GM19099 (cell line): ENCODE measurements around the gene SLC37A3.

ENCODE experiments used
- POLR2A ChIP-seq: IDR thresholded peaks from 3 replicates; pipeline ENCODE4 v1.6.1; 2011; ENCODE audit warnings: low read depth; ENCODE audit not compliant: insufficient read length; ENCODE audit errors: extremely low read depth

The SLC37A3 gene

DNA sequence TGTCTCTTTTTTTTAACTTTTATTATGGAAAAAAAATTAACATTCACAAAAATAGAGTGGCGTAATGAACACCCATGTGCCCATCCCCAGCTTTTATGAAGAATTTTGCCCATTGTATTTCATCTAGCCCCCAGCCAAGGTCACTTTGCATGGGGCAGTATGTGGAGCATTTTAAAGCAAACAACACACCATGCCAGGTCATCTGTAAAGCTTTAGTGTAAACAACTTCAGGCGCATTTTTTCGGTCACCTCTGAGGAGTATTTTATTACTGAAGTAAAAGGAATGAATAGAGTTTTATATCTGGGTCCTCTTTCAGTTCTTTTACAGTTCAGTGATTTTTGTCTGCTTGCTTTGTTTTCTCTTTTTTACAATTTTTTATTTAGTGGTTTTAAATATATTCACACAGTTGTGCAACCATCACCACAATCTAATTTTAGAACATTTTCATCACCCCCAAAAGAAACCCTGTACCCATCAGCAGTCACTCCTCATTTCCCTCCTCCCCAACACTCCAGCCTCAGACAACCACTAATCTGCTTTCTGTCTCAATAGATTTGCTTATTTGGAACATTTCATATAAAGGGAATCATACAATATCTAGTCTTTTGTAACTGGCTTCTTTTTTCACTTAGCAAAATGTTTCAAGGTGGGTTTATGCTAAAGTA, 87.9 kb downstream of the SLC37A3 start:
- no peak for TF ChIP-seq POLR2A

DNA sequence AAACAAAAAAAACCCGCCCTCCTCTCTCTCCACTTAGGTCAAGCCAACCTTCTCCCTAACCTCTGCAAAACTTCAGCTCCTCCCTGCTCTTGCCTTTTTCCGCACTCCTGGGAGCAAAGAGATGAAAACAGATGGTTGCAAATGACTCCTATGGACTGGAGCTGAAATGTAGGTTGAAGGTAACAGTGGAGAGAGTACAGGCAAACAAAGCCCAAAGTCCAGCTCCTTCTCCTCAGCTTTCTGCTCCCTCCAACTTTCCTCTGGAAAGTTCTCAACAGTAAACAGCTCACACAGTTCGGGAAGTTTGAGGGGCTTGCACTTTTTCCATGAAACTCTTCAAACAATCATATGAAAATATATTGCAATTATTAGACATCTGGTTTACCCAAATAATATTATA, 90.3 kb downstream of the SLC37A3 start:
- no peak for TF ChIP-seq POLR2A

- no peak for TF ChIP-seq POLR2A
These were observed 94.0 kb downstream of the SLC37A3 start for GRCh38 chr7:140304191-140304799.

GRCh38 chr7:140300243-140301136, 97.8 kb downstream of the SLC37A3 start:
- TF ChIP-seq POLR2A, result no peak

DNA sequence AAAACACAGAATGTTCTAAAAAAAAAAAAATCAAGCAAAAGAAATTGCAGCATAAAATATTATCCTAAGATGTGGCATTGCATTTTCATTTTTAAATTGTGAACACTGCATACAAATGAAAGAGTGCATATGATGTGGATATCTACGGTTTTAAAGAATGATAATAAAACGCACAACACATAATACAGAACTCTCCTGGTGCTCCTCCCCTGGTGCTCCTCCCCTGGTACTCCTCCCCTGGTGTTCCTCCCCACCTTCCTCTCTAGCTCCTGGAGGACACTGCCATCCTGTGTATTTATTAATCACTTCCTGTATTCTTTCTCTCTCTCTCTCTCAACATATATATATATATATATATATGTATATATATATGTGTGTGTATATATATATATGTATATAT, 100.1 kb downstream of the SLC37A3 start:
- no peak for TF ChIP-seq POLR2A

- TF ChIP-seq POLR2A, result no peak
These were observed 101.1 kb downstream of the SLC37A3 start for GRCh38 chr7:140297192-140297591.

- no peak for TF ChIP-seq POLR2A
These were observed 103.0 kb downstream of the SLC37A3 start for GRCh38 chr7:140295224-140295738.

DNA sequence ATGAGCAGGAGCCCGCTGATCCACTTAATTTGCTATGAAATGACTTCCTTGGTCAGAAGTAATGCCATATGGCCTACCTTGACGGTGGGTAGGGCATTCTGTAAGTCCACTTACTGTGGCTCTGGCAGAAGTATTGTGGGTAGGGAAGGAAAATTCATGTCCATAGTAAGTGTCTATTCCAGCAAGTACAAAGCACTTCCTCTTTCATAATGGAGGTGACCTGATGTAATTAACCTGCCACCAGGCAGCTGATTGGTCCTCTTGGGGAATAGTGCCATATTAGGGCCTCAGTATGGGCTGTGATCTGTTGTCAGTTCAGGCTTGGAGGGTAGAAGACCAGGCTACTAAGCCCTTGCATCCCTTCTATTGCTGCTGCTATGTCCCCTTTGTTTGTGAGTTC, 103.9 kb downstream of the SLC37A3 start:
- no peak for TF ChIP-seq POLR2A

DNA sequence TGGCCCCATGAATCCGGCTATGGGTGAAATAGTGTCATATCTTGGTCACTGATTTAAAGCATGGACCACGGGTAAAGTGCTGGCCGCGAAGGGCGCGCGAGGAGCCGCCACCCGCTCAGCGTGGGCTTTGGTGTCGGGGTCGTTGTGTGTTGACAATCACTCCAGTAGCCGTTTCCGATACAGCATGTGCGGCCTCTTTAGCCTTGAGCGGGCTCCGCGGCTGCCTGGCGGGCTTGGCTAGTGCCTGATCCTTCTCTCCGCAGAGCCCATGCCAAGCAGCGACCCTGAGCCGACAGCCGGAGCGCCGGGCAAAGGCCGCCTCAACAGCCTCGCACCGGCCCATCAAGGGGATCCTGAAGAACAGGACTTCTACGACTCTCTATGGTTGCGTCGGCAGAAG, 105.9 kb downstream of the SLC37A3 start:
- no peak for TF ChIP-seq POLR2A

GRCh38 chr7:140289804-140290203, 108.5 kb downstream of the SLC37A3 start:
- TF ChIP-seq POLR2A, result no peak

DNA sequence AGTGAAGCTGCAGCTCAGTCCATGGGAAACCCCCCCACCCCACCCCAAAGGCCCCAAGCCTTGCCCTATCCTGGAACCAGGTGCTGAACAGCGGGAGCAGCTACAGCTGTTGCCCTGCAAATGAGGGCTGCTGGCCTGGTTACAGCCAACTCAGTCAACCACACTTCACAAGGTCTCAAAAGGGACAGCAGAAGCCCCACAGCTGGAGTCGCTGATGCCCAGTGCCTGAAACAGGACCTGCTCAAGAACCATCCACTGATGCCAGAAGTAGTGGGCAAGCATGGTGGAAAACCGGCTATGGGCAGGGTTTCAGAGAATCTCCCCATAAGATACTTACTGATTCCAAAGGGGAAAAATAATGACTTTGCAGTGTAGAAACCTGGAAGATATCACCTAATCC, 110.3 kb downstream of the SLC37A3 start:
- no peak for TF ChIP-seq POLR2A

- TF ChIP-seq POLR2A, result no peak
These were observed 112.4 kb downstream of the SLC37A3 start for GRCh38 chr7:140285938-140286337.

DNA sequence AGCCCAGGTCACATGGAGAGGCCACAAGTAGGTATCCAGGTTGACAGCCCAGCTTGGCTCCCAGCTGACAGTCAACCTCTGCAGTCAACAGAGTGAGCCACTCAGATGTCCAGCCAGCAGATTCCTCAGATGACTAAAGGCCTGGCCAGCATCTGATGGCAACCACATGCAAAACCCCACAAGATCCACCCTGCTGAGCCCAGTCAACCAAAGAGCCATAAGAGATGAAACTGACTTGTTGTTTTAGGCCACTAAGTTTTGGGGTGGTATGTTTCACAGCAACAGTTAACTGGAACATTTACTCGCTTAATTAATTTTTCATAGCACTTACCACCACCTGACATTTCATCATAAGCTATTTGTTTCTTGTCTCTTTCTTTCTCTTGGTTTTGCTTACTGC, 114.3 kb downstream of the SLC37A3 start:
- no peak for TF ChIP-seq POLR2A
